Fibroblast of skin of left quadriceps (primary cell): Measurements from ENCODE around the gene MKNK1.
"Not testable (repeated sequence)": the region's sequence is repeated elsewhere in the genome, so short reads cannot be mapped to it uniquely, and the experiment has no call there.

Source experiments
- DNase-seq, 2 experiments: peaks; one replicate each; pipeline ENCODE4 v3.0.0-alpha.2; 2013; ENCODE audit warnings: low read depth in 2 of 2

The MKNK1 gene

GRCh38 chr1:46603858-46604549, at the start of gene MKNK1:
MKNK1 (minus strand) TSS chr1:46604268; CDS start chr1:46583327, 20,941 bp downstream.
- peak; percentile 84 to 86 for DNase-seq

DNA sequence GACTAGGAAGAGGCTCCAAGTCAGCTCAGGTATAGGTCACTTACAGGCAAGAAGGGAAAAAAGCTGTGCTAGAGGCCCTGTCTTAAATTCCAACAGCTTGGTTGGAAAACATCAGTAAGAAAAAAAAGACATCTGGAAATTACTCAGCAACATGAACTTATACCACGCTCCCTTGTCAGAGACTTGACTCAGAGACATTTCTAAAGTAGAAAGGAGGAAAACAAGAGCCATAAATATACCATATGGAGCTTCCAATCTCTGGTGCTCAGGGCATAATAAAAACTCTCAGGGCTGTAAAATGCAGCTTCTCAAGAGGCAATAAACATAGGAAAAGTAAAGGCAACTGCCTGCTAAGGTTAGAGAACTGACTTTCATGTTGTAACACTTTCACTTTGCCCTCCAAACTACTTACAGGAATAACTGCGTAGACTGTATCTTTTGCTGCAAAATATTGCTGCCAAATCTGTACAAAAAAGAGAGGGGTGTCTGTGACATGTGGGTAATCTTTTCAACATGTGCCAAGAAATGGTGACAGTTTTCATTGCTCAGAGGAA, 49.4 kb upstream of the MKNK1 start:
- peak; percentile 34 to 47 for DNase-seq

DNA sequence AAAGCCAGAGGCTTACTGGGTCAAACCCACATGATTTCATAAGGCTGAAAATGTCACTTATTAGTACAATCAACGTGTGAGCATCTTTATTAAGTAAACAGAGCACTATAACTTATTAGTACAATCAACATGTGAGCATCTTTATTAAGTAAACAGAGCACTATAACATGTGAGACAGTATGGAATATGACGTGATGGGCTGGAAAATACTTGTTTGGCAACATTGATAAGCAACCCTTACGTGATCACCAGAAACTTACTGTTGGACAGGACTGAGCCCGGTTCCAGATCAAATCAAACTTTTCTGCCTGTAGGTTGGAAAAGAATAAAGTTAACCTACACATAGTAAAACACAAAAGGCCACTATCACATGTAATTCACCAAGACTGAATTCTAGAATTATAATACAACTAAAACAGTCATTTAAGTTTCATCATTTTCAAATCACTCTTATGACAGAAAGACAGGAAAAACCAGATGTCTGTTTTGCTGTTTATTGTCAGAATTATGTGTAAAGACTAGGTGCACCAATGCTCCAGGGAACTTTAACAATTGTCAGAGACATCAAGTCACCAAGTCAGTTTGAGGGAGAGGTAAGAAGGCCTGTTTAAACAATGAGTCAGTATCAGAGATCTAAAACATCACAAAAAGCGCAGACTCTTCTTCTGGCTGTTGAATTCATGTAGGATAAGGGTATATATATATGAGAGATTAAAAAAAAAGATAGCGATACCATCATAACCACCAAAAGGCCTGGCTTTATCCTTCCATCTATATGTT, 48.4 kb upstream of the MKNK1 start:
- DNase-seq, result no peak

DNA sequence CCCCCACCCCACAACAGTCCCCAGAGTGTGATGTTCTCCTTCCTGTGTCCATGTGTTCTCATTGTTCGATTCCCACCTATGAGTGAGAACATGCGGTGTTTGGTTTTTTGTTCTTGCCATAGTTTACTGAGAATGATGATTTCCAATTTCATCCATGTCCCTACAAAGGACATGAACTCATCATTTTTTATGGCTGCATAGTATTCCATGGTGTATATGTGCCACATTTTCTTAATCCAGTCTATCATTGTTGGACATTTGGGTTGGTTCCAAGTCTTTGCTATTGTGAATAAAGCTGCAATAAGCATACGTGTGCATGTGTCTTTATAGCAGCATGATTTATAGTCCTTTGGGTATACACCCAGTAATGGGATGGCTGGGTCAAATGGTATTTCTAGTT, 47.1 kb upstream of the MKNK1 start:
- not testable (repeated sequence) for DNase-seq

DNA sequence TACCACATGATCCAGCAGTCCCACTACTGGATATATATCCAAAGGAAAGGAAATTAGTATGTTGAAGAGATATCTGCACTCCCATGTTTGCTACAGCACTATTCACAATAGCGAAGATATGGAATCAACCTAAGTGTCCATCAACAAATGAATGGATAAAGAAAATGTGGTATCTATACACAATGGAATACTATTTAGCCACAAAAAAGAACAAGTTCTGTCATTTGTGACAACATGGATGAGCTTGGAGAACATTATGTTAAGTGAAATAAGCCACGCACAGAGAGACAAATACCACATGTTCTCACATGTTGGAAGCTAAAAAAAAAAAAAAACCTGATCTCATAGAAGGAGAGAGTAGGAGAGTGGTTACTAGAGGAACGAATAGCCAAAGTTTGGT, 46.4 kb upstream of the MKNK1 start:
- DNase-seq, result no peak

GRCh38 chr1:46649764-46650163, 45.7 kb upstream of the MKNK1 start:
- DNase-seq, result no peak

GRCh38 chr1:46647611-46648010, 43.5 kb upstream of the MKNK1 start:
- no peak for DNase-seq

DNA sequence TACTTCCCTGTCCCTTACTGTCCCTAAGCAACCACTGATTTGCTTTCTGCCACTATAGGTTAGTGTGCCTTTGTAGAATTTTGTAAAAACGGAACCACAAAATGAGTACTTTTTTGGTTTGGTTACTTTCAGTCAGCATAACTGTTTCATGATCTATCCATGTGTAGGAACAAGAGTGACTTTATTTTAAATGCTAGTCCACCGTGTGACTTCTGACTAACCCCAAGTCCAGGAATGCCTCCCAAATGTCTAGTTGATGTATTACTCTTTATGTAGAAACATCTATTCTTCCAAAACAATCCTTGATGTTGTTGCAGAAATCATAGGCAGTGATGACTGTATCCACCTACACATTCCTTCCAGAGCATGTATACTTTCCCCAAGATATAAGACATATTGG, 42.8 kb upstream of the MKNK1 start:
- DNase-seq, result no peak

- no peak for DNase-seq
These were observed 42.3 kb upstream of the MKNK1 start for GRCh38 chr1:46646331-46646730.

GRCh38 chr1:46645815-46646214, 41.7 kb upstream of the MKNK1 start:
- DNase-seq, result no peak

GRCh38 chr1:46643368-46643775, 39.3 kb upstream of the MKNK1 start:
- peak; percentile 82 to 83 for DNase-seq

- DNase-seq, result no peak
These were observed 38.1 kb upstream of the MKNK1 start for GRCh38 chr1:46642115-46642680.

GRCh38 chr1:46639547-46639946, 35.5 kb upstream of the MKNK1 start:
- DNase-seq, result no peak

DNA sequence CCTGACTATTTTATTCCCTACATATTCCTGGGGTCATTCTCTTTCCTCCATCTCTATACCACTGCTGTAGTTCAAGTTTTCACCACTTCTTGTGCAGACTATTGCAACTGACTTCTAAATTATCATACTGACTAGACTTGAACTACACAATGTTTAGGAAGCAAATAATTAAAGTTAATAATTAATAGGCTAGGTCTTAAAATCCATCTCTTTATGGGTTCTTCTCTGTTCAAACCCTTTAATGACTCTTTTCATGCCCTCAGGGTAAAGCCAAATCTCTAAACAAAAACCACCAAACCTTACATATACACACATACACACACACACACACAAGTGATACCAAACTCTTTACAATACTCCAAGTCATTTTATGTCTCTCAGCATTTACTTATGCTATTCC, 34.9 kb upstream of the MKNK1 start:
- no peak for DNase-seq

GRCh38 chr1:46637444-46638083, 33.5 kb upstream of the MKNK1 start:
- DNase-seq, result no peak

- DNase-seq, result no peak
These were observed 31.1 kb upstream of the MKNK1 start for GRCh38 chr1:46635205-46635604.

GRCh38 chr1:46630719-46631118, 26.7 kb upstream of the MKNK1 start:
- DNase-seq, result no peak

GRCh38 chr1:46623743-46624644, 19.9 kb upstream of the MKNK1 start:
- DNase-seq, result no peak

- DNase-seq, result no peak
These were observed 18.3 kb upstream of the MKNK1 start for GRCh38 chr1:46622344-46622743.

GRCh38 chr1:46621930-46622329, 17.9 kb upstream of the MKNK1 start:
- no peak for DNase-seq

GRCh38 chr1:46619656-46620258, 15.7 kb upstream of the MKNK1 start:
- no peak for DNase-seq
